ENCODE data around the gene DKC1. TPM values are rescaled to one million over a fixed set of nuclear protein-coding genes. Genes with fewer than 3 reads are reported as not detected.

Gene DKC1
- total and polyA plus RNA-seq, 2 donors (not counting 3 experiments of a cell fraction or from before 2014, with no cell fraction given): 28.6 to 69.1 TPM

- POLR2A ChIA-PET: no interaction called here
- H2AFZ ChIP-seq (ENCODE audit: low read depth, low read length): no peak overlapping the region
- no peak for FAIRE-seq
- no peak overlapping the region for H3K9ac ChIP-seq (replicated peaks; ENCODE audit: extremely low read depth, insufficient read depth, low read length)
- H3K9me1 ChIP-seq (replicated peaks; ENCODE audit: control insufficient read depth, extremely low read depth, insufficient read depth, low read length): no peaks in the 10 kb centered on the region
- no peaks in the 10 kb centered on the region for H4K20me1 ChIP-seq (replicated peaks; ENCODE audit: control insufficient read depth, extremely low read depth, insufficient read depth, low read length)
- intact Hi-C loops (cut with micrococcal nuclease): loop anchor here (2.0 kb wide), 1 partner anchor 65 kb away; the partner anchor contains the start of gene MPP1
- no peak for TF ChIP-seq MYC (IDR thresholded peaks at IDR 0.05; ENCODE audit: low read depth, low read length)
- TF ChIP-seq, protein P1, sequence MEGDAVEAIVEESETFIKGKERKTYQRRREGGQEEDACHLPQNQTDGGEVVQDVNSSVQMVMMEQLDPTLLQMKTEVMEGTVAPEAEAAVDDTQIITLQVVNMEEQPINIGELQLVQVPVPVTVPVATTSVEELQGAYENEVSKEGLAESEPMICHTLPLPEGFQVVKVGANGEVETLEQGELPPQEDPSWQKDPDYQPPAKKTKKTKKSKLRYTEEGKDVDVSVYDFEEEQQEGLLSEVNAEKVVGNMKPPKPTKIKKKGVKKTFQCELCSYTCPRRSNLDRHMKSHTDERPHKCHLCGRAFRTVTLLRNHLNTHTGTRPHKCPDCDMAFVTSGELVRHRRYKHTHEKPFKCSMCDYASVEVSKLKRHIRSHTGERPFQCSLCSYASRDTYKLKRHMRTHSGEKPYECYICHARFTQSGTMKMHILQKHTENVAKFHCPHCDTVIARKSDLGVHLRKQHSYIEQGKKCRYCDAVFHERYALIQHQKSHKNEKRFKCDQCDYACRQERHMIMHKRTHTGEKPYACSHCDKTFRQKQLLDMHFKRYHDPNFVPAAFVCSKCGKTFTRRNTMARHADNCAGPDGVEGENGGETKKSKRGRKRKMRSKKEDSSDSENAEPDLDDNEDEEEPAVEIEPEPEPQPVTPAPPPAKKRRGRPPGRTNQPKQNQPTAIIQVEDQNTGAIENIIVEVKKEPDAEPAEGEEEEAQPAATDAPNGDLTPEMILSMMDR (IDR thresholded peaks at IDR 0.05; ENCODE audit: extremely low read depth in 1 of 2, insufficient read depth in 1 of 2, low read depth in 1 of 2, low read length in 2 of 2): no peak
- TF ChIP-seq EZH2 (IDR thresholded peaks at IDR 0.05; ENCODE audit: borderline replicate concordance, low read depth, low read length, severe bottlenecking): no peak
- TF ChIP-seq JUN (IDR thresholded peaks at IDR 0.05; ENCODE audit: borderline replicate concordance, insufficient read depth, insufficient read length, low read depth): no peak
- TF ChIP-seq POLR2A (IDR thresholded peaks at IDR 0.05; ENCODE audit: low read depth, low read length): no peak
- TF ChIP-seq GATA2 (IDR thresholded peaks at IDR 0.05; ENCODE audit: insufficient read depth, insufficient read length, low read depth, low read length): no peak
- TF ChIP-seq MAX (IDR thresholded peaks at IDR 0.05; ENCODE audit: insufficient read depth, insufficient read length): no peak
- TF ChIP-seq FOS (IDR thresholded peaks at IDR 0.05; ENCODE audit: borderline replicate concordance, insufficient read depth, low read length): no peak
- TF ChIP-seq POLR2AphosphoS5 (IDR thresholded peaks at IDR 0.05; ENCODE audit: insufficient read depth, low read depth, low read length): no peak
- H3K9me3 ChIP-seq (replicated peaks; ENCODE audit: control insufficient read depth, insufficient read depth, low read length): no peaks in the 10 kb centered on the region
- peaks cover 34% of the 10 kb centered on the region for H3K4me1 ChIP-seq (ENCODE audit: control insufficient read depth, extremely low read depth, insufficient read depth, low read length)
- H3K27me3 ChIP-seq (ENCODE audit: control insufficient read depth in 2 of 2, insufficient read depth in 2 of 2, low read length in 2 of 2): no peaks in the 10 kb centered on the region
- no peak overlapping the region for H3K4me2 ChIP-seq (ENCODE audit: insufficient read depth, low read length)
- no TSS peak for BruUV-seq (replicated peaks)
- H3K79me2 ChIP-seq (ENCODE audit: control insufficient read depth, insufficient read depth, low read length): no peaks in the 10 kb centered on the region
- CTCF ChIA-PET: interaction anchor here (1.1 kb wide), 1 partner anchor 8 kb away, joined by 3 read pairs; no protein-coding TSS in a partner anchor
- H3K4me3 ChIP-seq (replicated peaks in 1 of 3; ENCODE audit: insufficient read depth in 1 of 3, low read depth in 1 of 3, low read length in 3 of 3): no peak overlapping the region
- H3K36me3 ChIP-seq (ENCODE audit: control insufficient read depth in 2 of 2, extremely low read depth in 1 of 2, insufficient read depth in 2 of 2, low read length in 2 of 2): no peaks in the 10 kb centered on the region
- no peak overlapping the region for H3K27ac ChIP-seq (ENCODE audit: insufficient read depth, low read depth, low read length)
- dilution Hi-C loops (cut with MboI; ENCODE audit: extremely low pct_ligation_motif_present, low sequenced_read_pairs): no loop called here
- DNase-seq (ENCODE audit: low read depth, low spot score): no peak
These were observed 22.7 kb upstream of the DKC1 start for GRCh38 chrX:154739952-154740465.

Data from endothelial cell of umbilical vein (primary cell).